ENCODE measurements around the gene HBEGF. TPM values are rescaled to one million over a fixed set of nuclear protein-coding genes. Genes with fewer than 3 reads are reported as not detected.

HBEGF gene
- total RNA-seq, 2 donors from 2014 or later: 3.2 to 7.3 TPM

DNA sequence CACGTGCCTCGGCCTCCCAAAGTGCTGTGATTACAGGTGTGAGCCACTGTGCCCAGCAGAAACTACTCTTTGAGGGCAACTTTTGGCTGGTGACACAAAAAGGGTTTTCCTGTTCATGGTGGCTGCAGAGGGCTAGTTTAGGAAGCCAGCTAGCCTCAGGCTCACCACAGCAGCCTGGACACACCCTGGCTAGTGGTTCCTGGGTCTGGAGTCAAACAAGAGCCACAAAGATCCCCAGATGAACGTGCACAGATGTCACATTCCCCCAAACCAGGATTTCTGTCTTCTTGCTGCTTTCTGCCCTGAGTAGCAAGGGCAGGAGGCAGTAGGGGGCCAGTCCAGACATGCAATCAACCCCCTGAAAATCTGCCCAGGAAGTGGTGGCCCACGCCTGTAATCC lies 6.8 kb downstream of the HBEGF start:
- H3K9me3 ChIP-seq (ENCODE audit: control insufficient read depth, low read length, poor library complexity, severe bottlenecking): no peaks in the 10 kb centered on the region
- Mint-ChIP-seq H3K4me1 (peaks cover 20% of the 10 kb centered on the region), H3K36me3 (ENCODE audit: low read depth) (no peaks in the 10 kb centered on the region), H3K27me3 (no peaks in the 10 kb centered on the region), H3K4me3 (no peak overlapping the region), H3K27ac (no peak overlapping the region)
- no peak for ATAC-seq
- DNase-seq: no peak

- H3K27me3 Mint-ChIP-seq: no peaks in the 10 kb centered on the region
- no peaks in the 10 kb centered on the region for H3K36me3 Mint-ChIP-seq (ENCODE audit: low read depth)
- H3K4me1 Mint-ChIP-seq: peaks cover 17% of the 10 kb centered on the region
- H3K4me3 Mint-ChIP-seq: no peak overlapping the region
- H3K9me3 ChIP-seq (ENCODE audit: control insufficient read depth, low read length, poor library complexity, severe bottlenecking): no peaks in the 10 kb centered on the region
- ATAC-seq: no peak
- no peak for DNase-seq
- no peak overlapping the region for H3K27ac Mint-ChIP-seq
Measured at GRCh38 chr5:140338908-140339307, 7.5 kb downstream of the HBEGF start.

DNA sequence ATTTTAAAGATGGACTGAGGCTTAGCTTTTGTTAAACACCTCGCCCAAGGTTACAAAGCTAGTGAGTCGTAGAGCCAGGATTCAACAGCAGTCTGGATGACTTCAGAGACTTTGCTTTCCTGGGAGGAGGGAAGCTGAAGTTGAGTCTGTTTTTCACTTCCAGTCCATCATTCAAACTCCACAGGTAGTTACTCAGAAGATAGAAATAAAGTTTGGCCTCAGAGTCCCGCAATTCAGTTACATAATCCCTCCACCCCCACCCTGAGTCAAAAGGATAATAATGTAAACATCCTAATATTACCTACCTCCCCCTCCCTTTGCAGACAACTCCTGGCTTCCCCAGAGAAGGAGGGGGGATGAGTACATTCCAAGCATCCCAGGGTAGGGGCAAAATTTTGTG lies 8.1 kb downstream of the HBEGF start:
- H3K9me3 ChIP-seq (ENCODE audit: control insufficient read depth, low read length, poor library complexity, severe bottlenecking): no peaks in the 10 kb centered on the region
- ATAC-seq: no peak
- H3K4me3 Mint-ChIP-seq: no peak overlapping the region
- H3K27ac Mint-ChIP-seq: no peak overlapping the region
- peaks cover 15% of the 10 kb centered on the region for H3K4me1 Mint-ChIP-seq
- no peak for DNase-seq
- H3K36me3 Mint-ChIP-seq (ENCODE audit: low read depth): no peaks in the 10 kb centered on the region
- no peaks in the 10 kb centered on the region for H3K27me3 Mint-ChIP-seq

GRCh38 chr5:140337880-140338279 lies 8.5 kb downstream of the HBEGF start:
- DNase-seq (no peak), ATAC-seq (no peak)
- no peaks in the 10 kb centered on the region for H3K9me3 ChIP-seq (ENCODE audit: control insufficient read depth, low read length, poor library complexity, severe bottlenecking)
- Mint-ChIP-seq H3K27ac (no peak overlapping the region), H3K27me3 (no peaks in the 10 kb centered on the region), H3K4me3 (no peak overlapping the region), H3K4me1 (peaks cover 10% of the 10 kb centered on the region), H3K36me3 (ENCODE audit: low read depth) (no peaks in the 10 kb centered on the region)

- no peak overlapping the region for H3K27ac Mint-ChIP-seq
- no peaks in the 10 kb centered on the region for H3K9me3 ChIP-seq (ENCODE audit: control insufficient read depth, low read length, poor library complexity, severe bottlenecking)
- H3K36me3 Mint-ChIP-seq (ENCODE audit: low read depth): no peaks in the 10 kb centered on the region
- no peak for ATAC-seq
- no peaks in the 10 kb centered on the region for H3K4me1 Mint-ChIP-seq
- H3K4me3 Mint-ChIP-seq: no peak overlapping the region
- no peaks in the 10 kb centered on the region for H3K27me3 Mint-ChIP-seq
- no peak for DNase-seq
Measured at GRCh38 chr5:140336388-140336787, 10.0 kb downstream of the HBEGF start.

DNA sequence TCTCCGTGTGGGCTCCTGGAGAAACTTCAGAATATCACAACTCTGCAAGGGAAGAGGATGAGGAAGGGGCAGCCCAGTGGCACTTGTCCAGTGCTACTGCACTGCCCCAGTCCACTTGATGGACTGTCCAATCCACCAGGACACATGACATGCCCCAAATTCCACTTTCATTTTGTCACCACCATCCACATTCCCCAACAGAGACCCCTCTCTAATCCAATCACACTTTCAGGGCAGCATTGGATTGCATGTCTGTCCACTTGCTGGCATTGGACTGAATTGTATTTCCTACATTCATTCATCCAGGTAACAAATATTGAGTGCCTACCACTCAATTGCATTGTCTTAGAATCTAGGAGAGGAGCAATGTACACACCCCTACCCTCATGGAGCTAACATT lies 14.8 kb downstream of the HBEGF start:
- Mint-ChIP-seq H3K4me3 (no peak overlapping the region), H3K4me1 (no peaks in the 10 kb centered on the region), H3K36me3 (ENCODE audit: low read depth) (no peaks in the 10 kb centered on the region), H3K27me3 (peaks cover 5% of the 10 kb centered on the region), H3K27ac (no peak overlapping the region)
- ATAC-seq: no peak
- no peaks in the 10 kb centered on the region for H3K9me3 ChIP-seq (ENCODE audit: control insufficient read depth, low read length, poor library complexity, severe bottlenecking)
- DNase-seq: no peak

- Mint-ChIP-seq H3K27me3 (peaks cover 5% of the 10 kb centered on the region), H3K4me1 (no peaks in the 10 kb centered on the region), H3K36me3 (ENCODE audit: low read depth) (no peaks in the 10 kb centered on the region), H3K4me3 (no peak overlapping the region), H3K27ac (peak overlapping the region; percentile 14)
- ATAC-seq: no peak
- H3K9me3 ChIP-seq (ENCODE audit: control insufficient read depth, low read length, poor library complexity, severe bottlenecking): no peaks in the 10 kb centered on the region
- DNase-seq: no peak
Measured at GRCh38 chr5:140329739-140330481, 16.5 kb downstream of the HBEGF start.

- Mint-ChIP-seq H3K4me3 (no peak overlapping the region), H3K27ac (no peak overlapping the region), H3K27me3 (peaks cover 5% of the 10 kb centered on the region), H3K4me1 (no peaks in the 10 kb centered on the region), H3K36me3 (ENCODE audit: low read depth) (no peaks in the 10 kb centered on the region)
- no peaks in the 10 kb centered on the region for H3K9me3 ChIP-seq (ENCODE audit: control insufficient read depth, low read length, poor library complexity, severe bottlenecking)
- DNase-seq (no peak), ATAC-seq (no peak)
Measured at GRCh38 chr5:140328036-140328764, 18.2 kb downstream of the HBEGF start.

- DNase-seq (no peak), ATAC-seq (no peak)
- H3K4me3 Mint-ChIP-seq: no peak overlapping the region
- H3K9me3 ChIP-seq (ENCODE audit: control insufficient read depth, low read length, poor library complexity, severe bottlenecking): no peaks in the 10 kb centered on the region
- peaks cover 5% of the 10 kb centered on the region for H3K27me3 Mint-ChIP-seq
- H3K4me1 Mint-ChIP-seq: no peaks in the 10 kb centered on the region
- H3K27ac Mint-ChIP-seq: no peak overlapping the region
- no peaks in the 10 kb centered on the region for H3K36me3 Mint-ChIP-seq (ENCODE audit: low read depth)
Measured at GRCh38 chr5:140327589-140327988, 18.8 kb downstream of the HBEGF start.

- Mint-ChIP-seq H3K4me1 (no peaks in the 10 kb centered on the region), H3K4me3 (no peak overlapping the region), H3K27me3 (peaks cover 5% of the 10 kb centered on the region), H3K27ac (no peak overlapping the region), H3K36me3 (ENCODE audit: low read depth) (no peaks in the 10 kb centered on the region)
- no peak for ATAC-seq
- DNase-seq: no peak
- H3K9me3 ChIP-seq (ENCODE audit: control insufficient read depth, low read length, poor library complexity, severe bottlenecking): no peaks in the 10 kb centered on the region
Measured at GRCh38 chr5:140325486-140325885, 20.9 kb downstream of the HBEGF start.

GRCh38 chr5:140324617-140325241 lies 21.7 kb downstream of the HBEGF start:
- Mint-ChIP-seq H3K4me3 (no peak overlapping the region), H3K27ac (no peak overlapping the region), H3K36me3 (ENCODE audit: low read depth) (no peaks in the 10 kb centered on the region), H3K4me1 (no peaks in the 10 kb centered on the region), H3K27me3 (peaks cover 5% of the 10 kb centered on the region)
- H3K9me3 ChIP-seq (ENCODE audit: control insufficient read depth, low read length, poor library complexity, severe bottlenecking): no peaks in the 10 kb centered on the region
- DNase-seq (no peak), ATAC-seq (no peak)

- DNase-seq (no peak), ATAC-seq (no peak)
- Mint-ChIP-seq H3K36me3 (ENCODE audit: low read depth) (no peaks in the 10 kb centered on the region), H3K27ac (no peak overlapping the region), H3K4me3 (no peak overlapping the region), H3K4me1 (peaks cover 3% of the 10 kb centered on the region), H3K27me3 (peaks cover 5% of the 10 kb centered on the region)
- no peaks in the 10 kb centered on the region for H3K9me3 ChIP-seq (ENCODE audit: control insufficient read depth, low read length, poor library complexity, severe bottlenecking)
Measured at GRCh38 chr5:140324041-140324600, 22.3 kb downstream of the HBEGF start.

Data from T-helper 17 cell (primary cell).